Fibroblast of villous mesenchyme (primary cell): ENCODE measurements around the gene BCAN. TPM values are rescaled to one million over a fixed set of nuclear protein-coding genes. Genes with fewer than 3 reads are reported as not detected.
A peak's percentile ranks its signal among the peaks of the same experiment; 100 is the strongest.

ENCODE experiments used
- DNase-seq: peaks from one replicate; pipeline ENCODE4 v3.0.0-alpha.2; 2010; ENCODE audit warnings: low read depth
- H3K4me3 ChIP-seq: 2 replicates; pipeline ENCODE4 v1.5.1; 2011; ENCODE audit warnings: low read depth, mild to moderate bottlenecking, low read length
- total RNA-seq: library from RNA; depleted of rRNA; stranded (reverse); fragments of >200 nt; gene quantifications from 2 replicates; pipeline ENCODE4 v1.2.3, GENCODE V29; 2012
- TF ChIP-seq, protein P1 (sequence below): IDR thresholded peaks from 2 replicates; pipeline ENCODE4 v1.5.1; 2012; ENCODE audit warnings: low read depth, mild to moderate bottlenecking, low read length; ENCODE audit not compliant: insufficient read depth

BCAN gene
- total RNA-seq, 1 donor = not detected

DNA sequence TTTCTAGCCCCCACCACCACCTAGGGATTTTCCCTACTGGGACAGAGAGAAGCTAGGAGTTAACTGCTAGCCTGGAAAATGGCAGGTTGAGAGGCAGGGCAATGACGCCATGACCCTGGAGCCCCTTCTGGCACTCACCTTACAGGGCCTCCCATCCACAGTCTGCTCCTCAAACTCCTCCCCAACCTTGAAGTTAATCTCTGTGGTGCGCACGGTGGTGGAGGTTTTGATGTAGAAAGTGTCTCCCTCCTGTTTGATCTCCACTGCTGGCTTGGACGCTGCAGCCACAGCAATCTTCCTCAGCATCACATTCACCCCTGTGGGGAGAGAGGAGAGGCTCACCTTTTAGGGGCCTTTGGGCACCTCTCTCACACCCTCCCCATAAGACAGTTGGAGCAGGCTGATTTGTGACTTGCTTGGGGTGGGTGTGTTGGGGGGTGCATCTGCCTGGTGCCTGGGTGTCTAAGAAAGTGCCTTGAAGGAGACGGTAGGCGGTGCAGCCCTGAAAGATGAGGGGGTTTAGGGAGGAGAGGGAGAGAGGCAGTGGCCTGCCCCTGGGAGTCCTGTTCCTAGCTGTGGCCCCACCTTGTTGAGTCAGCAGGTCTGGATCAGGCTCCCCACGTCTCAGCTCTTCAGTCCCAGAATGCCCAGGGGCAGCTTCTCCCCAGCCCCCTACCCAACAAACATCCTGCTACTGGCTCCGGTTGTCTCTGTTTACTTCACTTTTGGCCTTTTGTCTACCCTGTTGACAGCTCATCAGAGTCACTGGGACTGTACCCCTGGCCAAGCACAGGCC, 59.0 kb downstream of the BCAN start:
- no peak for DNase-seq
- TF ChIP-seq, protein P1, sequence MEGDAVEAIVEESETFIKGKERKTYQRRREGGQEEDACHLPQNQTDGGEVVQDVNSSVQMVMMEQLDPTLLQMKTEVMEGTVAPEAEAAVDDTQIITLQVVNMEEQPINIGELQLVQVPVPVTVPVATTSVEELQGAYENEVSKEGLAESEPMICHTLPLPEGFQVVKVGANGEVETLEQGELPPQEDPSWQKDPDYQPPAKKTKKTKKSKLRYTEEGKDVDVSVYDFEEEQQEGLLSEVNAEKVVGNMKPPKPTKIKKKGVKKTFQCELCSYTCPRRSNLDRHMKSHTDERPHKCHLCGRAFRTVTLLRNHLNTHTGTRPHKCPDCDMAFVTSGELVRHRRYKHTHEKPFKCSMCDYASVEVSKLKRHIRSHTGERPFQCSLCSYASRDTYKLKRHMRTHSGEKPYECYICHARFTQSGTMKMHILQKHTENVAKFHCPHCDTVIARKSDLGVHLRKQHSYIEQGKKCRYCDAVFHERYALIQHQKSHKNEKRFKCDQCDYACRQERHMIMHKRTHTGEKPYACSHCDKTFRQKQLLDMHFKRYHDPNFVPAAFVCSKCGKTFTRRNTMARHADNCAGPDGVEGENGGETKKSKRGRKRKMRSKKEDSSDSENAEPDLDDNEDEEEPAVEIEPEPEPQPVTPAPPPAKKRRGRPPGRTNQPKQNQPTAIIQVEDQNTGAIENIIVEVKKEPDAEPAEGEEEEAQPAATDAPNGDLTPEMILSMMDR = no peak
- H3K4me3 ChIP-seq = no peak overlapping the region

DNA sequence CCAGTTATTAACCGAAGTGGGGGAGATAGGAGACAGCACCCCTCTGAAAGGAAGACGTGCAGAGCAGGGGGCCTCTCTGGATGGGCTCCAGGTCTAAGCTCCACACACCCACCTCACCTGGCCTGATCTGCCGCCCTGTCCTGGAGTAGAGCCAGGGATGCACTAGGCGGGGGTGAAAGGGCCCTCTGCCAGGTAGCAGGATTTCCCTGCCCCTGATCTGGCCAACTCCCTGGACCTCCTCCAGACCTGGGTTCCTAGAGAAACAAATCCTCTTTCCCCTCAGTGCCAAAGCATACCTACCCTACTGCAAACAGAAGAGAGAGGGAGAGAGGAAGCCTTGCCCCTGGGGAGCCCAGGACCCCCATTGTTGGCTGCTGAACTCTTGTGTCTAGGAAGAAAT, 61.4 kb downstream of the BCAN start:
- TF ChIP-seq, protein P1 = no peak
- peak overlapping the region; percentile 63 for H3K4me3 ChIP-seq
- no peak for DNase-seq

DNA sequence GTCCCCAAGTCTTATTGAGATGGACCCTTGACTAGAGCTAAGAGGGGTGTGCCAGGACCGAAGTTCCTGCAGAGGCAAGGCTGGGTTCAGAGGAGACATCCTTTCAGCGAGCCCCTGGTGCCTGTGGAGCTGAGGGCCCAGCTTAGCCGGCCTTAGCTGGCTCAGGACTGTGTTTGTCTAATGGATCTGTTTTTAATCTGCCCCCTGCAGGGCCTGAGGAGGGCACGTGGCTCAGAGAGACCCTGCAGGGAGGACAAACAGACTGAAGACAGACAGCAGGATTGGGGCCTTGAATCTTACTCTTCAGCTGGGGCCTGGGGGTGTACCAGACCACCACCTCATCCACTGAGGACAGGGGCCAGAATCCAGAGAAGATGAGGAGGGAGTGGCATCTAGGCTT, 61.8 kb downstream of the BCAN start:
- H3K4me3 ChIP-seq = peak overlapping the region; percentile 63
- TF ChIP-seq, protein P1 = no peak
- no peak for DNase-seq

DNA sequence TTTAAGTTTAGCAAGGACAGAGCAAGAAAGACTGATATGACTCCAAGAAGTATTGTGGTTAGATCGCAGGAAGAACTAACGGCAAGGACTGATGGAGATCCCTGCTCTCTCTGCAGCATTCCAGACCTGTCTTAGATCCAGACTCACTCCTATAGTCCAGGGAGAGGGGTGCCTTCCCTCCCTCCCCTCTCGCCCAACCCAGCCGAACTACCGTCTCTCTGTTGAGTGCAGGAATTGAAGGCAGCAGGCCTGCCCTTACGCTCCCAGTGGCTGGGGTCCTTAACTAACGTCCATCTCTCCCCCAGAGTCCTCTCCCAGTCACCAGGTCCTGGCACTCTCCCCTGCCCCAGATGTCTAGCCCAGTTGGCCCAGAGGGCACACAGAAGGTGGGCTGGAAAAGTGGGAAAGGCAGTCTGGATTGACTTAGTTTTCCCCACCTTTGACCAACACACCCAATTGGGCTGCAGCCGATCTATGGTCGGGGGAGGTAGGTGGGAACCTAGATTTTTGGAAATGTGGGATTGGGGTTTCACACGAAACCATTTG, 62.3 kb downstream of the BCAN start:
- TF ChIP-seq, protein P1 = no peak
- H3K4me3 ChIP-seq = peak overlapping the region; percentile 63
- no peak for DNase-seq

DNA sequence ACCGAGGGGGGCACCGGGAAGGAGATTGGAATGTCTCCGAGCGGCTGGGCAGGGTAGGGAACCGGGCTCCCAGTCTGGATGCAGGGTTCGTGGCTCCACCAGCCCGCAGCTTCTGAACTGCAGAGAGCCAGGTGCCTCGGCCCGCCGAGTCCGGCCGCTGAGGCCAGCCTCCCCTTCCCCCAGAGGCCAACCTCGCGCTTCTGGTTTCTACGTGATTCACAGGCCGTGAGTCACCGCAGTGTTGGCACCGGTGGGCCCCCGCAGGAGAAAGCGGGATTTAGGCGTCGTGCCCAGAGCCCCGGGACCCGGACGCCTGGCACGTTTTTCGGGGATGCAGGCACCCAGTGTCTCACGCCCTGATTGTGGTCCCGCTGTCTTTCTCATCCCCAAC, 63.0 kb downstream of the BCAN start:
- TF ChIP-seq, protein P1 = no peak
- peak overlapping the region; percentile 63 for H3K4me3 ChIP-seq
- DNase-seq = peak; percentile 65

DNA sequence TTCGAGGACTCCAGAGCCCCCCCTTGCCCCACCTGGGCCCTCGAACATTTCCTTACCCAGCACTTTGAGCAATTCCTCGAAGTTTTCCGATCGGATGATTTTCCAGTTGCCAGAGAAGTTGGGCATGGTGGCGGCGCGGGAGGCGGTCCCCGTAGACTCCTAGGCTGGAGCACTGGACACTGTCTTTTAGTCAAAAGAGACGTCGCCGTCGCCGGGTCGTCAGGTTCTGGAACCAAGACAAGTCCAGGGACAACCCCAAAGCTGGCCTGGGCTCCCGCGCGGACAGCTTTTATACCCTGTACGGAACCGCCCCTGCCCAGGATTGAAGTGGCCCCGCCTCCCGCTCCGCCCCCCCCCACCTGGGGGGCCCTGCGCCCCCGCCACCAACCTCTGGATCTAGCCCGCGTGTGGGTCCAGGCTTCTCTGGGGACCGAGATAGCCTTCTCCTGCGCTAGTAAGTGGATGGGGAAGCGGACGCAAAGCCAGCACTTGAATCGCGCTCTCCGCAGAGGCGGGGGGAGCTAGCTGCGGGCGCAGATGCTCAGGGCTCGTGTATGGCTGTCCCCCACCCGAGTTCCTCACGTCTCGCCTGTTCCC, 63.5 kb downstream of the BCAN start, which contains the start of gene CRABP2:
Gene CRABP2 (minus strand): TSS at position 263 of the 597 bp plus-strand sequence. CDS start 137 bp downstream, at position 126.
- TF ChIP-seq, protein P1 = no peak
- peak; percentile 44 for DNase-seq
- peak within 1 kb of the TSS; percentile 63 for H3K4me3 ChIP-seq
